Brain microvascular endothelial cell (primary cell): ENCODE data around the gene KCNK10.

Experiments used
- DNase-seq: peaks from one replicate; pipeline ENCODE4 v3.0.0-alpha.2; 2020
- H3K27ac ChIP-seq: fragments of 250-450 bp; sonication (Bioruptor Pico); 2 replicates; pipeline ENCODE4 v1.5.1; 2020; ENCODE audit warnings: mild to moderate bottlenecking, moderate library complexity
- H3K27me3 ChIP-seq: fragments of 250-450 bp; sonication (Bioruptor Pico); replicated peaks from 2 replicates; pipeline ENCODE4 v1.5.1; 2020; ENCODE audit warnings: mild to moderate bottlenecking
- H3K36me3 ChIP-seq: fragments of 250-450 bp; sonication (Bioruptor Pico); replicated peaks from 2 replicates; pipeline ENCODE4 v1.5.1; 2020; ENCODE audit warnings: mild to moderate bottlenecking
- H3K4me3 ChIP-seq: 2 replicates; pipeline ENCODE4 v1.5.1; 2011; ENCODE audit warnings: low read depth, mild to moderate bottlenecking, control low read depth, low read length, moderate library complexity
- CTCF ChIP-seq: IDR thresholded peaks from 2 replicates; pipeline ENCODE4 v1.5.1; 2011; ENCODE audit warnings: low read depth, mild to moderate bottlenecking, moderate library complexity, low read length, control low read depth, inconsistent platforms; ENCODE audit errors: missing control alignments
- in situ Hi-C: cut with HindIII; loops from 2 replicates; pipeline ENCODE4 v1.10.0; 2017; ENCODE audit warnings: low sequenced_read_pairs, low pct_ligation_motif_present

Gene KCNK10

GRCh38 chr14:88212691-88213090 is 110.4 kb downstream of the KCNK10 start:
- no peaks in the 10 kb centered on the region for H3K27me3 ChIP-seq
- no peak overlapping the region for H3K27ac ChIP-seq
- no peaks in the 10 kb centered on the region for H3K36me3 ChIP-seq
- TF ChIP-seq CTCF: no peak
- in situ Hi-C loops: no loop called here
- H3K4me3 ChIP-seq: no peak overlapping the region
- no peak for DNase-seq

- Histone ChIP-seq H3K27ac (no peak overlapping the region), H3K4me3 (no peak overlapping the region), H3K27me3 (no peaks in the 10 kb centered on the region), H3K36me3 (no peaks in the 10 kb centered on the region)
- DNase-seq: no peak
- in situ Hi-C loops: no loop called here
- TF ChIP-seq CTCF: no peak
Measured at GRCh38 chr14:88210426-88210825, 112.6 kb downstream of the KCNK10 start.

GRCh38 chr14:88209273-88209672 is 113.8 kb downstream of the KCNK10 start:
- Histone ChIP-seq H3K4me3 (no peak overlapping the region), H3K36me3 (no peaks in the 10 kb centered on the region), H3K27me3 (no peaks in the 10 kb centered on the region), H3K27ac (no peak overlapping the region)
- DNase-seq: no peak
- TF ChIP-seq CTCF: no peak
- in situ Hi-C loops: no loop called here

DNA sequence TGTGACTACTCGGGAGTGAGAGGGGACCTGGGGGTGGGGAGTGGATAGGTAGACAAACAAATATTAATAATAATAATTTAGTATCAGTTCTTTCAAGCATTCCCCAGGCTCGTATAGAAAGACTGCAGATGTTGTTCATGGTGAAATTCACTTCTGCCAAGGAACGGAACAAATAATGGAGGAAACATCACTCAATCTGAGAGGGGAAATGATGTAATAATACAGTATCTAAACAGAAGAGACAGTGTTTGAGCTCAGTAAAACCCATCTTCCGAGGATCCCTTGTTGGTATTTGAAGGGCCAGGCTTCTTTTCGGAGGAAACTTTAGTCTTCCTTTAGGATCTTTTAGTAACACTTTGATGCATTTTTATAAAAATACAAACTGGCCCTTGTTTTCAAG is 114.2 kb downstream of the KCNK10 start:
- H3K36me3 ChIP-seq: no peaks in the 10 kb centered on the region
- TF ChIP-seq CTCF: no peak
- no peak overlapping the region for H3K4me3 ChIP-seq
- DNase-seq: no peak
- in situ Hi-C loops: no loop called here
- H3K27ac ChIP-seq: no peak overlapping the region
- no peaks in the 10 kb centered on the region for H3K27me3 ChIP-seq

DNA sequence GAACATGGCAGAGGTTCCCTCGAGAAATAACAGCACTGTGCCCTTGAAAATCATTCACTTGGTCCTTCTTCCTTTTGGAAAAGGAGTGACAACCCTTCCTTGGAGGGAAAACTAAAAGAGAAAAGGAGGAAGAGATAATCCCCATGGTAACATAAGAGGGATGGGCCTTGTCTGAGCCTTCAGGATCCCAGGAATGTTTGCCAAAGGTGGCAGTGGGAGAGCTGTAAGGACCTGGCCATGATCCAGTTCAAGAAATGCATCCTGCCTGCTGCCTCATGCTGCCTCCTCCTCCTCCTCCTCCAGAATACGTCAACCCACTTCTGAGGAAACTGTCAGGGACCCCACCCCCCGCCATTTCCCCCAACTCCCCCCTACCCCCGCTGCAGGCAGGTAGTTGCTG is 118.8 kb downstream of the KCNK10 start:
- in situ Hi-C loops: no loop called here
- Histone ChIP-seq H3K27me3 (no peaks in the 10 kb centered on the region), H3K27ac (no peak overlapping the region), H3K36me3 (no peaks in the 10 kb centered on the region), H3K4me3 (no peak overlapping the region)
- DNase-seq: no peak
- TF ChIP-seq CTCF: no peak

- no peak overlapping the region for H3K4me3 ChIP-seq
- in situ Hi-C loops: no loop called here
- no peak for TF ChIP-seq CTCF
- H3K36me3 ChIP-seq: no peaks in the 10 kb centered on the region
- H3K27me3 ChIP-seq: no peaks in the 10 kb centered on the region
- no peak overlapping the region for H3K27ac ChIP-seq
- no peak for DNase-seq
Measured at GRCh38 chr14:88203291-88203690, 119.8 kb downstream of the KCNK10 start.
